Adipocyte (in vitro differentiated cells): ENCODE data around the gene SYNPR.

Experiments
- DNase-seq: peaks from one replicate; pipeline ENCODE4 v3.0.0-alpha.2; 2015; ENCODE audit warnings: low read depth
- H3K27me3 ChIP-seq: replicated peaks from 2 replicates; pipeline ENCODE4 v1.7.0; 2013; ENCODE audit warnings: mild to moderate bottlenecking, low read length, moderate library complexity; ENCODE audit not compliant: control insufficient read depth, insufficient read depth
- H3K36me3 ChIP-seq: 2 replicates; pipeline ENCODE4 v1.7.0; 2013; ENCODE audit warnings: low read length, mild to moderate bottlenecking, moderate library complexity; ENCODE audit not compliant: control insufficient read depth, insufficient read depth, severe bottlenecking
- H3K4me1 ChIP-seq: 2 replicates; pipeline ENCODE4 v1.7.0; 2013; ENCODE audit warnings: mild to moderate bottlenecking, low read length, moderate library complexity; ENCODE audit not compliant: control insufficient read depth, insufficient read depth
- H3K4me3 ChIP-seq: 2 replicates; pipeline ENCODE4 v1.7.0; 2013; ENCODE audit warnings: mild to moderate bottlenecking, low read length, moderate library complexity
- H3K9ac ChIP-seq: 2 replicates; pipeline ENCODE4 v1.7.0; 2013; ENCODE audit warnings: mild to moderate bottlenecking, low read length, moderate library complexity
- H3K9me3 ChIP-seq: 2 replicates; pipeline ENCODE4 v1.7.0; 2013; ENCODE audit warnings: mild to moderate bottlenecking, low read length, moderate library complexity; ENCODE audit not compliant: control insufficient read depth

SYNPR gene

DNA sequence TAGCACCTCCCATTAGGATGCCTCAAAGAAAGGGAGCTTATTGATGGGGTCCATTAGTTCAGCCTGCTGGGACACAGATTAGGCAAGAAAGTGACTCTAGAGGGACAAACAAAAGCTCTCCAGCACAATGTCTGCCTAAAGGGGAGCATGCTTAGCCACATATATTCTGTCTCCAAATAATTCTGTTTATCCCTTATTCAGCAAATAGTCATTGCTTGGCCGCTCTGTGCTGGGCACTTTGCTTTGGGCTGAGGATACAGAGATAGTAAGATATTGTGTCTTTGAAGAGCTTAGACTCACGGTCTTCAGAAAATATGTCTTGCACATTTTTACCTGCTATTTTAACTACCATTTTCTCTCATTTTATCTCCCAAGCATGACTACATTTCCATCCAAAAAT lies 159.8 kb downstream of the SYNPR start:
- Histone ChIP-seq H3K4me1 (no peaks in the 10 kb centered on the region), H3K36me3 (no peaks in the 10 kb centered on the region), H3K9me3 (no peaks in the 10 kb centered on the region), H3K4me3 (no peak overlapping the region), H3K27me3 (peaks cover 7% of the 10 kb centered on the region), H3K9ac (no peak overlapping the region)
- DNase-seq: no peak

- Histone ChIP-seq H3K9me3 (no peaks in the 10 kb centered on the region), H3K27me3 (peaks cover 13% of the 10 kb centered on the region), H3K36me3 (no peaks in the 10 kb centered on the region), H3K9ac (no peak overlapping the region), H3K4me3 (no peak overlapping the region), H3K4me1 (no peaks in the 10 kb centered on the region)
- no peak for DNase-seq
These were observed 160.8 kb downstream of the SYNPR start for GRCh38 chr3:63438826-63439371.

DNA sequence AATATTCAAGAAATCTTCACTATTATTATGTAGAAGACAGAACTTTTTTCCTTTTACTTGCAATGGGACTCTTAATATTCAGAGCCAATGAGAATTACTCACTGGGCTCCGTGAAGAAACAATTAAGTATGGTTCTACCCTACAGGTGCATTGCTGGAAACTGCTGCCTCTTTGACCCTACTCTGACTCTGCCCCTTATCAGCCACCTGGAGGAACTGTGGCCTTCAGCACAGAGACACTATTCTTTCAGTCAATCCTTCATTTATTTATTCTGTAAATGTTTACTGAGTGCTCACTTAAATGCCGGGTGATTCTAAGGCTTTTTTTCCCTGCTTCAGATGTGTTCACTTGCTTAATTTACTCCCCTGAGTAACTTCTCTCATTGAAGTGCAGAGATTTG lies 163.2 kb downstream of the SYNPR start:
- no peak overlapping the region for H3K9ac ChIP-seq

DNA sequence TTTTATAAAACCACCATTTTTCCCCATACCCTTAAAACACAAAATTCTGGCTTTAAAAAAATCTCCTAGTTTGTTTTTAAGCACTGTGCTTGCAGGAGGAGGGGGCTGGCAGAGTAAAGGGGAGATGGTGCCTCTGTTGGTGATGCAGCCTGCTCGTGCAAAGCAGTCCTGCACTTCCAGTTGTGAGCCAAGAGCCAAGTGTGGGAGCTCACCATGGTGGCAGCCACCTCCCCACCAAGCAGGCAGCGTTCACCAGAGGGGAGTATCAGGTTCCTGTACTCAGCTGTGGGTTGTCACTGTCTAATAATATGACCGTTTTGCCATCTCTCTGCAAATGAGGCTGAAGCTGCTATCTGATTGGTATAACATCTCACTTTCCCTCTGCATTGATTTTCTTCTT lies 164.8 kb downstream of the SYNPR start:
- H3K4me1 ChIP-seq: no peaks in the 10 kb centered on the region
- H3K9ac ChIP-seq: no peak overlapping the region
- DNase-seq: no peak
- H3K36me3 ChIP-seq: no peaks in the 10 kb centered on the region
- peaks cover 13% of the 10 kb centered on the region for H3K27me3 ChIP-seq
- no peak overlapping the region for H3K4me3 ChIP-seq
- no peaks in the 10 kb centered on the region for H3K9me3 ChIP-seq

More for the DNA sequence above, 163.2 kb downstream of the SYNPR start:
- DNase-seq: no peak
- H3K27me3 ChIP-seq: peaks cover 13% of the 10 kb centered on the region
- no peaks in the 10 kb centered on the region for H3K9me3 ChIP-seq
- no peaks in the 10 kb centered on the region for H3K4me1 ChIP-seq
- H3K4me3 ChIP-seq: no peak overlapping the region
- no peaks in the 10 kb centered on the region for H3K36me3 ChIP-seq

DNA sequence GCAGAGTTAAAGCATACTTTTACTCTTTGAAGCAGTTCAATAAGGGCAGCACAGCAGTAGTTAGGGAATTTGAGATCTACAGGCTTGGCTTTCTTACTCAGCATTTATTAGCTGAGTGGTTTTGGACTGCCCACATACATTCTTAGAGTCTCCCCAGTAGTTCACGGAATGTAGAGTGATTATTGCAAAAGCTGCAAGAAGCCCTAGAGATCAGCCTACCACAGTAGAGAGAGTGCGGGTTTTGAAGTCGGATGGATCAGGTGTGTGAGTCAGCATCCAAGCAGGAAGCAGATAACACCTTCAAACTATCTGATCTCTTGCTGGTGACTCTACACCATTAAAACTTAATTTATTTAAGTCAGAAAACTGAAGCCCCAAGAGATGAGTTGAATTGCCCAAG lies 171.9 kb downstream of the SYNPR start:
- no peak for DNase-seq
- no peak overlapping the region for H3K9ac ChIP-seq
- H3K36me3 ChIP-seq: no peaks in the 10 kb centered on the region
- H3K4me3 ChIP-seq: no peak overlapping the region
- H3K9me3 ChIP-seq: no peaks in the 10 kb centered on the region
- H3K27me3 ChIP-seq: no peaks in the 10 kb centered on the region
- H3K4me1 ChIP-seq: peaks cover 6% of the 10 kb centered on the region

- no peak for DNase-seq
- H3K9me3 ChIP-seq: no peaks in the 10 kb centered on the region
- H3K4me3 ChIP-seq: no peak overlapping the region
- H3K36me3 ChIP-seq: no peaks in the 10 kb centered on the region
- no peak overlapping the region for H3K9ac ChIP-seq
- peaks cover 6% of the 10 kb centered on the region for H3K4me1 ChIP-seq
- H3K27me3 ChIP-seq: no peaks in the 10 kb centered on the region
These were observed 172.7 kb downstream of the SYNPR start for GRCh38 chr3:63450634-63451363.

GRCh38 chr3:63456901-63457300 lies 178.8 kb downstream of the SYNPR start:
- no peak for DNase-seq
- H3K4me1 ChIP-seq: no peaks in the 10 kb centered on the region
- H3K9ac ChIP-seq: no peak overlapping the region
- peaks cover 5% of the 10 kb centered on the region for H3K9me3 ChIP-seq
- peaks cover 4% of the 10 kb centered on the region for H3K27me3 ChIP-seq
- no peak overlapping the region for H3K4me3 ChIP-seq
- no peaks in the 10 kb centered on the region for H3K36me3 ChIP-seq

GRCh38 chr3:63458405-63458804 lies 180.3 kb downstream of the SYNPR start:
- Histone ChIP-seq H3K9ac (no peak overlapping the region), H3K27me3 (peaks cover 4% of the 10 kb centered on the region), H3K4me3 (no peak overlapping the region), H3K36me3 (no peaks in the 10 kb centered on the region), H3K4me1 (no peaks in the 10 kb centered on the region), H3K9me3 (peaks cover 5% of the 10 kb centered on the region)
- DNase-seq: no peak

DNA sequence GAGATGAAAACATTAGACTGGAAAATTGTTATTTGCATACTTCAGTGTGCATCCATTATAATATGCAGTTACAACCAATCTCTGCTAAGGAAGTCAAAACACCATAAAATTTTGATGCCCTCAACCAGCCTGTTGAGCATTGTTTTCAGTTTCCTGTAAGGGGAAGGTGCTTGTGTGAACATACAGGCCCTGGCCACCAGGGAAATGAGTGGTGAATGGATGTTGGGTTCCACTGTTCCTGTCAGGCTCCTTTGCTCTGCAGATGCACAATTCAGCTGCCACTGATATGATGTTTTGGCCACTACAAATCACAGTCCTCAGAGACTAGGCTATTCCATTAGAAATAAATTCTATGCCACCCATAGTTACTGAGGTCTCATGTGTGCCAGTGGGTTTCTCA lies 184.6 kb downstream of the SYNPR start:
- Histone ChIP-seq H3K4me1 (no peaks in the 10 kb centered on the region), H3K4me3 (no peak overlapping the region), H3K9ac (no peak overlapping the region), H3K9me3 (peaks cover 5% of the 10 kb centered on the region), H3K27me3 (peaks cover 4% of the 10 kb centered on the region), H3K36me3 (no peaks in the 10 kb centered on the region)
- no peak for DNase-seq

DNA sequence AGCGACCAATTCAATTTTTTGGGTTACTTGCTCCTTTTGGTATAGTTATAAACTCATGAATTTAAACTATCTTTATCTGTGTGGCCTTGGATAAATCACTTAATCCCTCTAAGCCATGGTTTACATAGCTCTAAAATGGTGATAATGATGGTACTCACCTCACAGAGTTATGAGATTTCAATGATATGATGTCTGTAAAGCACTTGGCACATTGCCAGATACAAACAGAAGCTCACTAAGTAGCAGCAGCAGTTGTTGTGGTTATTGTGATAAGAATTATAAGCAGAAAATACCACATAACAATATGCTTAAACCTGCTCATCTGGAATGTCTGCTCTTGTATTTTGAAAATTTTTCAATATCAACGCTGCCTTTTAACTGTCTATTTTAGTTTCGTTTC lies 189.3 kb downstream of the SYNPR start:
- Histone ChIP-seq H3K9ac (no peak overlapping the region), H3K4me1 (no peaks in the 10 kb centered on the region), H3K27me3 (no peaks in the 10 kb centered on the region), H3K9me3 (no peaks in the 10 kb centered on the region), H3K4me3 (no peak overlapping the region), H3K36me3 (no peaks in the 10 kb centered on the region)
- no peak for DNase-seq

DNA sequence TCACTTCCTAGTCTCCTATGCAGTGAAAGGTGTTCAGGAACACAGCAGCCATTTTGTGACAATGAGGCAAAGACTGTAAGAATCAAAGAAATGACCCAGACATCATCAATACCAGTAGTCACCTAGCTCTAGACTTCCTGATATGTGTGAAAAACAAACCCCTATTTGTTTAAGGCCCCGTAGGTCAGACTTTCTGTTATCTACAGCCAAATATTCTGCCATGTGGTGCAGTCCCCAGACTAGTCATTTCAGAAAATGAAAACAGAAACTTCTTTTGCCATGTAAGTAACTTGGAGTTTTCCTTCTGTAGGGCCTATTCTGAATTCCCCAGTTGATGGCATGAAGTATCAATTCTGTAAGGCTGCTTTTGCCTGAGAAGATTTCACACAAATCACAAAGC lies 192.6 kb downstream of the SYNPR start:
- DNase-seq: no peak
- Histone ChIP-seq H3K36me3 (no peaks in the 10 kb centered on the region), H3K4me1 (no peaks in the 10 kb centered on the region), H3K9me3 (no peaks in the 10 kb centered on the region), H3K9ac (no peak overlapping the region), H3K4me3 (no peak overlapping the region), H3K27me3 (peaks cover 8% of the 10 kb centered on the region)

GRCh38 chr3:63471781-63472180 lies 193.7 kb downstream of the SYNPR start:
- H3K27me3 ChIP-seq: peaks cover 8% of the 10 kb centered on the region

More at GRCh38 chr3:63471781-63472180, 193.7 kb downstream of the SYNPR start:
- Histone ChIP-seq H3K36me3 (no peaks in the 10 kb centered on the region), H3K4me1 (no peaks in the 10 kb centered on the region), H3K9ac (no peak overlapping the region), H3K9me3 (no peaks in the 10 kb centered on the region), H3K4me3 (no peak overlapping the region)
- no peak for DNase-seq
